ENCODE data around the gene VAPB. TPM values are rescaled to one million over a fixed set of nuclear protein-coding genes. Genes with fewer than 3 reads are reported as not detected.

Gene VAPB
- total and polyA plus RNA-seq, 10 of the 15 experiments (the other 5 are each of a cell fraction or from before 2014, with no cell fraction given), result 3.2 to 28.6 (median 20.5) TPM

DNA sequence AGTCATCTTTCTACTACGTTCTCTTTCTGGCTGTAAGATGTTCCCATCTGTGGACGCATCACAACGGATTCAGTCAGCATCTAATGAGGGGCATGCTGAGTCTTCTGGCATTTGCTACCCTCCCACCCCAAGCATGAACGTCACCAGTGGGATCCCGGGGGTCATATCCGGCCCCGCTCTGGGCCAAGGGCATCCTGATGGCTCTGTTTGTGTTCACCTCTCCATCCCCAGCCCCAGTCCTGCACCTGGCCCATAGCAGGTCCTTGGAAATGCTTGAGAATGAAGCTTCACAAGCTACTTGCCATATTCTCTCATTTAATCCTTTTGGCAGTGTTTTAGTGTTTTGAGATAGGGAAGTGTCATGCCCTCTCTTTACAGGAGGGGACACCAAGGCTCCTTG is 111.2 kb downstream of the VAPB start (continued):
- TF ChIP-seq ESRRA (IDR thresholded peaks at IDR 0.05; ENCODE audit: low read length), result no peak
- TF ChIP-seq SIN3A (IDR thresholded peaks at IDR 0.05; ENCODE audit: low read depth, low read length), result no peak

Other genes with a start within 250 kb of the VAPB start
- not detected in 2 replicates for gene ANKRD60, start 160.6 kb upstream of the VAPB start, total RNA-seq (2014; rRNA removed)
- gene ANKRD60, start 160.6 kb upstream of the VAPB start, total RNA-seq (2014; rRNA removed; fragmentation: Illumina TruSeq; extraction: Trizol), result not detected in 2 replicates
- not detected in 2 replicates for gene ANKRD60, start 160.6 kb upstream of the VAPB start, total RNA-seq (2021)
- not detected in 2 replicates for gene ANKRD60, start 160.6 kb upstream of the VAPB start, polyA plus RNA-seq (2011; rRNA removed)
- gene ANKRD60, start 160.6 kb upstream of the VAPB start, polyA plus RNA-seq (2014; fragmentation: Illumina TruSeq; extraction: Trizol), result not detected in 2 replicates
- gene ANKRD60, start 160.6 kb upstream of the VAPB start, polyA plus RNA-seq (2014; fragmentation: Nextera tagmentation; extraction: Ambion mirVana), result not detected
- not detected in 2 replicates for gene ANKRD60, start 160.6 kb upstream of the VAPB start, polyA plus RNA-seq (2014; rRNA removed)
- not detected for gene ANKRD60, start 160.6 kb upstream of the VAPB start, polyA plus RNA-seq (2016; fragmentation: Nextera tagmentation; extraction: Ambion mirVana)
- 9.6 and 9.8 TPM in 2 replicates for gene RAB22A, start 79.5 kb upstream of the VAPB start, total RNA-seq (2014; rRNA removed)
- gene RAB22A, start 79.5 kb upstream of the VAPB start, total RNA-seq (2014; rRNA removed; fragmentation: Illumina TruSeq; extraction: Trizol), result 10.6 and 11.0 TPM in 2 replicates
- gene RAB22A, start 79.5 kb upstream of the VAPB start, total RNA-seq (2021), result 10.1 and 10.2 TPM in 2 replicates
- gene RAB22A, start 79.5 kb upstream of the VAPB start, polyA plus RNA-seq (2011; rRNA removed), result 11.7 and 15.7 TPM in 2 replicates
- gene RAB22A, start 79.5 kb upstream of the VAPB start, polyA plus RNA-seq (2014; fragmentation: Illumina TruSeq; extraction: Trizol), result 7.7 and 9.2 TPM in 2 replicates
- gene RAB22A, start 79.5 kb upstream of the VAPB start, polyA plus RNA-seq (2014; fragmentation: Nextera tagmentation; extraction: Ambion mirVana), result 1 to 10 TPM; 2.7 to 3.7 TPM
- gene RAB22A, start 79.5 kb upstream of the VAPB start, polyA plus RNA-seq (2014; rRNA removed), result 7.9 TPM in 2 replicates
- gene RAB22A, start 79.5 kb upstream of the VAPB start, polyA plus RNA-seq (2016; fragmentation: Nextera tagmentation; extraction: Ambion mirVana), result 10 to 100 TPM; 11.7 to 12.0 TPM
- not detected in 2 replicates for gene APCDD1L, start 126.2 kb downstream of the VAPB start, total RNA-seq (2014; rRNA removed)
- not detected in 2 replicates for gene APCDD1L, start 126.2 kb downstream of the VAPB start, total RNA-seq (2014; rRNA removed; fragmentation: Illumina TruSeq; extraction: Trizol)
- gene APCDD1L, start 126.2 kb downstream of the VAPB start, total RNA-seq (2021), result not detected in 2 replicates
- gene APCDD1L, start 126.2 kb downstream of the VAPB start, polyA plus RNA-seq (2011; rRNA removed), result not detected in 2 replicates
- not detected in 2 replicates for gene APCDD1L, start 126.2 kb downstream of the VAPB start, polyA plus RNA-seq (2014; fragmentation: Illumina TruSeq; extraction: Trizol)
- gene APCDD1L, start 126.2 kb downstream of the VAPB start, polyA plus RNA-seq (2014; fragmentation: Nextera tagmentation; extraction: Ambion mirVana), result not detected
- not detected in 2 replicates for gene APCDD1L, start 126.2 kb downstream of the VAPB start, polyA plus RNA-seq (2014; rRNA removed)
- under 1 TPM; 0.14 to 0.50 TPM for gene APCDD1L, start 126.2 kb downstream of the VAPB start, polyA plus RNA-seq (2016; fragmentation: Nextera tagmentation; extraction: Ambion mirVana)